ENCODE results near the gene P2RX1.

P2RX1 gene

DNA sequence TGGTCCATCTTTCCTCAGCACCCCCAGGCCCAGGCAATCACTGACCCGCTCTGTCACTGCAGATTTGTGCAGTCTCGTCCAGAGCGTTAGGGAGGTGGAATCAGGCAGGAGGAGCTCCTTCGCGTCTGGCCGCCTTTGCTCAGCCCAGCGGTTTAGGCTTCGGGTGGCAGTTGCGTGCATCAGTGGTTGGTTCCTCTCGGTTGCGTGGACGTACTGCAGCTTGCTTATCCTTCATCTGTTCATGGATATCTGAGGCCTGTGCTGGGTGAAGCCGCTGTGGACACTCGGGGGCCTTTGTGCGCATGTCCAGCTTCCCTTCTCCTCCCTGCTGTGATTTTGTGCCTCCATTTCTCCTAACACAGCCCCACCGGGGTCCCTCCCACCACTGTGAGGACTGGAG, 4.7 kb upstream of the P2RX1 start:
- no peak for DNase-seq (ENCODE audit: low spot score)
- TF ChIP-seq, protein P1, sequence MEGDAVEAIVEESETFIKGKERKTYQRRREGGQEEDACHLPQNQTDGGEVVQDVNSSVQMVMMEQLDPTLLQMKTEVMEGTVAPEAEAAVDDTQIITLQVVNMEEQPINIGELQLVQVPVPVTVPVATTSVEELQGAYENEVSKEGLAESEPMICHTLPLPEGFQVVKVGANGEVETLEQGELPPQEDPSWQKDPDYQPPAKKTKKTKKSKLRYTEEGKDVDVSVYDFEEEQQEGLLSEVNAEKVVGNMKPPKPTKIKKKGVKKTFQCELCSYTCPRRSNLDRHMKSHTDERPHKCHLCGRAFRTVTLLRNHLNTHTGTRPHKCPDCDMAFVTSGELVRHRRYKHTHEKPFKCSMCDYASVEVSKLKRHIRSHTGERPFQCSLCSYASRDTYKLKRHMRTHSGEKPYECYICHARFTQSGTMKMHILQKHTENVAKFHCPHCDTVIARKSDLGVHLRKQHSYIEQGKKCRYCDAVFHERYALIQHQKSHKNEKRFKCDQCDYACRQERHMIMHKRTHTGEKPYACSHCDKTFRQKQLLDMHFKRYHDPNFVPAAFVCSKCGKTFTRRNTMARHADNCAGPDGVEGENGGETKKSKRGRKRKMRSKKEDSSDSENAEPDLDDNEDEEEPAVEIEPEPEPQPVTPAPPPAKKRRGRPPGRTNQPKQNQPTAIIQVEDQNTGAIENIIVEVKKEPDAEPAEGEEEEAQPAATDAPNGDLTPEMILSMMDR (IDR thresholded peaks at IDR 0.05; ENCODE audit: borderline replicate concordance, control extremely low read depth, extremely low read depth, insufficient read depth, missing control alignments) = no peak
- in situ Hi-C loops (cut with MboI; ENCODE audit: low sequenced_read_pairs, unreplicated experiment) = no loop called here

DNA sequence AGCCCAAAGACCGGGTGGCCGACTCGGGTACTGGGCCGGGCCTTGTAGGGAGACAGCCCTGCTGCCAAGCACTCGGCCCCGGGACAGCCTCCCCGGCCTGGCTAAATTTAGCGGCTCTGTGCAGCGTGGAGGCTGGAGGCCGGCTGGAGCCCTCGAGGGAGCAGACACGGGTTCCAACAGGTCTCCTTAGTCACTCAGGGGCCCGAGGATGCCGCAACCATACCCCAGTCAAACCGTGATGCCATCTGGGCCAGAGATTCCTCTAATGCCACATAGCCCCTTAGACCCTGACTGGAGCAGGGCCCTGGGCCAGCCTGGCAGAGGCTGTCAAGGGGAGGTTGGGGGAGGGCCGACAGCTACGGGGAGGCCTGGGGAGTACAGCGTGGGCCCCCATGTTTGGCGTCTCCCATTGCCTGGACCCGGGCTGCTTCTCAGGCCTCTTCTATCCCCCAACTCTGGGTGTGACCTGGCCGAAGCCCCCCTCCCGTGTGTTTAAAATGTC, 2.9 kb upstream of the P2RX1 start:
- TF ChIP-seq, protein P1 (IDR thresholded peaks at IDR 0.05; ENCODE audit: borderline replicate concordance, control extremely low read depth, extremely low read depth, insufficient read depth, missing control alignments) = no peak
- DNase-seq (ENCODE audit: low spot score) = no peak
- in situ Hi-C loops (cut with MboI; ENCODE audit: low sequenced_read_pairs, unreplicated experiment) = no loop called here

DNA sequence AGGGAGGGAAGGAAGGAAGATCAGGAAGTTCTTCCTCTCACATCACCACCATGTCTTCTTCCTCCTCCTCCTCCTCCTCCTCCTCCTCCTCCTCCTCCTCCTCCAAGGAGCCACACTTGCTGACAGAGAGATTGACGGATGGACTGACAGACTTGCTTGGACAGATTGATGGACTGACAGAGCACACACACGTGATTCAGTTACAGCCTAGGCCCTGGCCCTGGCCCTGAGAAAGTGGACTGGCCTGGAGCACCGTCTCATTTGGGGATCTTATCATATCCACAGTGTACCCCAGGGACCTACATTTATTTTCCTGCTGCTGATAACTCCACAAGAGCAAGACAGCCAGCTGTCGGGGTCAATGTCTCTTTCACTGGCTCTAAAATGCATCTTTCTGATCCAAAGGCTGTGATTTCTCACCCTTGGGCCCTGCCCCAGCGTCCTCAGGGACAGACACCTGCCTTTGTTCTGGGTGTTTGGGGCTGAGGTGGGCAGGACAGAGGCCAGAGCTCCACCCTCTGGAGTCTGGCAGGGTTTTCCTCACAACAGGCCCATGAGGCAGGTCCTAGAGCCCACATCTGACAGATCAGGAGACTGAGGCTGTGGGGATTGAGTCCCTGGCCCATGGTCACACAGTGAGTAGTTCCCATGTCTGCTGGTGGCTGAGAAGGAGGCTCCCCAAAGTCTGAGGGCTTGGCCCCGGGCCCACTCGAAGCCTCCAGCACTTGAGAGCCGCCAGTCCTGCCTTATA, 2.3 kb upstream of the P2RX1 start:
- TF ChIP-seq, protein P1 (IDR thresholded peaks at IDR 0.05; ENCODE audit: borderline replicate concordance, control extremely low read depth, extremely low read depth, insufficient read depth, missing control alignments) = no peak
- no peak for DNase-seq (ENCODE audit: low spot score)
- in situ Hi-C loops (cut with MboI; ENCODE audit: low sequenced_read_pairs, unreplicated experiment) = no loop called here

DNA sequence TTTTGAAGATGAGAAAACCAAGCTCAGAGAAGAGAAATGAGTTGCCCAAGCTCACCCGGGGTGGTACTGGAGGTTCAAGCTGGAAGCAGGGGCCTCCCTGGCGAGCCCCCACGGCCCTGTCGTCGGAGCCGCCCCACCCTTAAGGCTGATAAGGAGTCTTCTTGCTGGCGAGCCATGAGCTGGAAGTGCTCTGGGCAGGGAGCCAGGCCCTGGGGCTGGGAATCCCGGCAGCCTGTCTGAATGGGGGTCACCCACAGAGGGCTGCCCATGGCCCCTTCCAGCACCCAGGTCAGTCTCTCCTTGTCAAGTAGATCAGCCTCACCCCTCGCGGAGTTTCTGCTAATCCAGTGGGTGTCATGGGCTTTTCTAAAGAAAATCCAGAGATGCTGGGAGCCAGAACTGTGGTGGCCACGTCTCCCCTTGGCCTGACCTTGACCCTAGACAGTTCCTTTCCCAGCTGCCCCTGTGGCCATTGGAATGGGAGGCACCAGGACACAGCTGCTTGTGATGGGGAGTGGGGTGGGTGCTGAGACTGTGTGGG, 1.2 kb upstream of the P2RX1 start:
- TF ChIP-seq, protein P1 (IDR thresholded peaks at IDR 0.05; ENCODE audit: borderline replicate concordance, control extremely low read depth, extremely low read depth, insufficient read depth, missing control alignments) = no peak
- in situ Hi-C loops (cut with MboI; ENCODE audit: low sequenced_read_pairs, unreplicated experiment) = no loop called here
- no peak for DNase-seq (ENCODE audit: low spot score)

DNA sequence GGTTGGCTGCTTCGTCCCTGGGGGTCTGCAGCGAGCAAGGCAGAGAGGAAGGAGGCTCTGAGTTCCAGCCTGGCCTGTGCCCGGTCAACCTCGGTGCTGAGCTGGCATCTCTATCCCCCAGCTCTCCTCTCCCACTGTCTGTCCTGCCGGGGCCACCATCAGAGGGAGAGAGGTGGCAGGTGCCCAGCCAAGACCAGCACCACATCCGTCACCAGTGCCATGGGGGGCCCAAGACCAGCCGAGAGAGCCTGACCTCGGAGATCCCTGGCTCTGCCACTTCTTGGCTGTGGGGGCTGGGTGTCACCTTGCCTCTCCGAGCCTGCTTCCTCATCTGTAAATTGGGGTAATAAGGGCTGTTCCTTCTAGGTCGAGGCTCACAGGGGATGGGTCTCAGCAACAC, 560 bp upstream of the P2RX1 start:
- TF ChIP-seq, protein P1 (IDR thresholded peaks at IDR 0.05; ENCODE audit: borderline replicate concordance, control extremely low read depth, extremely low read depth, insufficient read depth, missing control alignments) = no peak
- no peak for DNase-seq (ENCODE audit: low spot score)
- in situ Hi-C loops (cut with MboI; ENCODE audit: low sequenced_read_pairs, unreplicated experiment) = no loop called here

DNA sequence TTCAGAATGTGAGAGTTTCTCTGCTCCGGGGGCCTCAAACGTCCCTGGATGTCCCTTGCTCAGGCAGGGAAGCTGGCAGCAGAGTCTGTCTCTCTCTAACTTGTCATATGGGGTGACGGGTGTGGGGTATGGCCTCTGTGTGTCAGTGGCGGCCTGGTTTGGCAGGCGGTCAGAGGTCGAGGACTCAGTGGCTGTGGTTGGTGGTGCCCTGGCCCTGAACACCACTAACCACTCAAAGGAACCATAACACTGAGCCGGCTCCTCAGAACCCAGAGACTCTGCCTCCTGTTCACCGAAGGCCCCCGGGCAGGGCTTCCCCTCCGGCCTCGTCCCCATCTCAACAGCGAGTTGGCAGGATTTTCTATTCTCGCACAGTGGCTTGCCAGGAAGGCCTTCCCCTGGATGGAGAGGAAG, 677 bp downstream of the P2RX1 start:
- TF ChIP-seq, protein P1 (IDR thresholded peaks at IDR 0.05; ENCODE audit: borderline replicate concordance, control extremely low read depth, extremely low read depth, insufficient read depth, missing control alignments) = no peak
- no peak for DNase-seq (ENCODE audit: low spot score)
- in situ Hi-C loops (cut with MboI; ENCODE audit: low sequenced_read_pairs, unreplicated experiment) = no loop called here
